NCI-H2107 (cell line): Measurements from ENCODE around the gene SYNM.
"Not testable (repeated sequence)": the region's sequence is repeated elsewhere in the genome, so short reads cannot be mapped to it uniquely, and the experiment has no call there.

Experiments
- DNase-seq: peaks from one replicate; lab custom pipeline; 2025; lab: John Stamatoyannopoulos, UW

SYNM gene, protein sequence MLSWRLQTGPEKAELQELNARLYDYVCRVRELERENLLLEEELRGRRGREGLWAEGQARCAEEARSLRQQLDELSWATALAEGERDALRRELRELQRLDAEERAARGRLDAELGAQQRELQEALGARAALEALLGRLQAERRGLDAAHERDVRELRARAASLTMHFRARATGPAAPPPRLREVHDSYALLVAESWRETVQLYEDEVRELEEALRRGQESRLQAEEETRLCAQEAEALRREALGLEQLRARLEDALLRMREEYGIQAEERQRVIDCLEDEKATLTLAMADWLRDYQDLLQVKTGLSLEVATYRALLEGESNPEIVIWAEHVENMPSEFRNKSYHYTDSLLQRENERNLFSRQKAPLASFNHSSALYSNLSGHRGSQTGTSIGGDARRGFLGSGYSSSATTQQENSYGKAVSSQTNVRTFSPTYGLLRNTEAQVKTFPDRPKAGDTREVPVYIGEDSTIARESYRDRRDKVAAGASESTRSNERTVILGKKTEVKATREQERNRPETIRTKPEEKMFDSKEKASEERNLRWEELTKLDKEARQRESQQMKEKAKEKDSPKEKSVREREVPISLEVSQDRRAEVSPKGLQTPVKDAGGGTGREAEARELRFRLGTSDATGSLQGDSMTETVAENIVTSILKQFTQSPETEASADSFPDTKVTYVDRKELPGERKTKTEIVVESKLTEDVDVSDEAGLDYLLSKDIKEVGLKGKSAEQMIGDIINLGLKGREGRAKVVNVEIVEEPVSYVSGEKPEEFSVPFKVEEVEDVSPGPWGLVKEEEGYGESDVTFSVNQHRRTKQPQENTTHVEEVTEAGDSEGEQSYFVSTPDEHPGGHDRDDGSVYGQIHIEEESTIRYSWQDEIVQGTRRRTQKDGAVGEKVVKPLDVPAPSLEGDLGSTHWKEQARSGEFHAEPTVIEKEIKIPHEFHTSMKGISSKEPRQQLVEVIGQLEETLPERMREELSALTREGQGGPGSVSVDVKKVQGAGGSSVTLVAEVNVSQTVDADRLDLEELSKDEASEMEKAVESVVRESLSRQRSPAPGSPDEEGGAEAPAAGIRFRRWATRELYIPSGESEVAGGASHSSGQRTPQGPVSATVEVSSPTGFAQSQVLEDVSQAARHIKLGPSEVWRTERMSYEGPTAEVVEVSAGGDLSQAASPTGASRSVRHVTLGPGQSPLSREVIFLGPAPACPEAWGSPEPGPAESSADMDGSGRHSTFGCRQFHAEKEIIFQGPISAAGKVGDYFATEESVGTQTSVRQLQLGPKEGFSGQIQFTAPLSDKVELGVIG (N-terminal part only)

GRCh38 chr15:99104788-99105513 lies at the start of gene SYNM:
SYNM (plus strand) TSS chr15:99105080; CDS start chr15:99105200, 120 bp downstream.
- DNase-seq = peak; percentile 5

DNA sequence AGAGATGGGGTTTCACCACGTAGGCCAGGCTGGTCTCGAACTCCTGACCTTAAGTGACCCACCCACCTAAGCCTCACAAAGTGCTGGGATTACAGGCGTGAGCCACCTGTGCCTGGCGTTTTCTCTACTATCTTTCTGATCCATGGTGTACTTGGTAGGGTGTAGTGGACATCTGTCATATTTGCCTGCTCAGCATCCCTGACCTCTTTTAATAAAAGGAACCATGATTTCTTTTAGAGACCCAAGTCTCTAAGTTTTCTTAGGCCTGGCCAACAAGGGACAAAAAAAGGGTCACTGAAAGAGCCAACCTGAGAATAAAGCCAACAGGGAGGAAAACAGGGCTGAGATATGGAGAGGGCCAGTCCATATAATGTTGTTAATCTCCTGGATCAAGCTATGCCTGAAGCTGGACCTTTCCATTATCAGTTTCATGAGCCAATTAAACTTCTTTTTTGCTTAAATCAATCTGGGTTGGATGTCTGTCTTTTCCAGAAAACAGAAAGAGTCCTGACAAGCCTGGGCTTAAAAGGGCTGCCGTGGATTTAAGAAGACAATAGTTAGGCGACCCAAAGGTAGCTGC lies 49.2 kb upstream of the SYNM start:
- DNase-seq = no peak

- no peak for DNase-seq
Observed at GRCh38 chr15:99057020-99057419, 47.9 kb upstream of the SYNM start.

DNA sequence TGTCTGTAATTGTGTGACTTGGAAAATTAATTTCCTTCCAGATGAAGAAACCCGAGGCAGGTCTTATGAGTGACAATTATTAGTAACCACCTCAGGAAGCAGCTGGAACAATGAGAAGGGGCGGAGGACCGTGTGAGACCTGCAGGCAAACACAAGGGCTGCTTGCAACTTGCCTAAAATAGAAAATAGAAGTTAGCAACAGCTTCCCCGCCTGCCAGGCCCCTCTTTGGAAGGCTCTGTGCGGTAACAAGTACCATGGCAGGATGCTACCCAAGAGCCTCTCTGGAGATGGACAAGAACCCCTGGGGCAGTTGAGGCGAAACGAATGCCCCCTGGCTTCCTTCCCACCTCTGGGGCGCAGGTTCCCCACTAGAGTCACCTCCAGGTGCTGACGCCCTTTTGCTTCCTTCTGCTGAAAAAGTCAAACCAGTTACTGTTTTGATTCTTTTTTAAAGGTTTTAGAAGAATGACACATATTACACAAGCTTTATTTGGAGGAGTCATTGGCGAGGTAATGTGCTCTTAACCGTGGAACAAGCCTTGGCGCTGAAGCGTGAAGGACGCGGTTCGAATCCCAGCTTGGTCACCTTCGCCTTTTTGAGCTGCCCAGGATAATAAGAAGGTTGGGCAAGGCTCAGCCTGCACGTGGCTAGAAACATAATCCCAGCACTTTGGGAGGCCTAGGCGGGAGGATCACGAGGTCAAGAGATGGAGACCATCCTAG lies 47.0 kb upstream of the SYNM start:
- no peak for DNase-seq

DNA sequence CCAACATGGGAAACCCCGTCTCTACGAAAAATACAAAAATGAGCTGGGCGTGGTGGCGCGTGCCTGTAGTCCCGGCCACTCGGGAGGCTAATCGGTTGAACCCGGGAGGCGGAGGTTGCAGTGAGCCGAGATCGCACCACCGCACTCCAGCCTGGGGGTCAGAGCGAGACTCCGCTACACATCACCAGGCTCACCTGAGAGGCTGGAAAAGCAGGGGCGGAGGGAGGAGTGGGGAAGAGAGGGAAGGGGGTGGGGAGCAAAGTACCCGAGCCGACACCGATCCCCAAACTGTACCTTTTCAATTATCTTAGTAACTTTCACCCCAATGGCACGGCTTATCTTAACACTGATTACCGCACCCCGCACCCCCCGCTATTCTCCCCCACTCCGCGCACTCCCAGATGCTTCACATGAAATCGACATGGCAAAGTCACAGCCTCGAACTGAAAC lies 46.4 kb upstream of the SYNM start:
- no peak for DNase-seq

GRCh38 chr15:99059010-99059981 lies 45.6 kb upstream of the SYNM start:
- peak; percentile 5 for DNase-seq

DNA sequence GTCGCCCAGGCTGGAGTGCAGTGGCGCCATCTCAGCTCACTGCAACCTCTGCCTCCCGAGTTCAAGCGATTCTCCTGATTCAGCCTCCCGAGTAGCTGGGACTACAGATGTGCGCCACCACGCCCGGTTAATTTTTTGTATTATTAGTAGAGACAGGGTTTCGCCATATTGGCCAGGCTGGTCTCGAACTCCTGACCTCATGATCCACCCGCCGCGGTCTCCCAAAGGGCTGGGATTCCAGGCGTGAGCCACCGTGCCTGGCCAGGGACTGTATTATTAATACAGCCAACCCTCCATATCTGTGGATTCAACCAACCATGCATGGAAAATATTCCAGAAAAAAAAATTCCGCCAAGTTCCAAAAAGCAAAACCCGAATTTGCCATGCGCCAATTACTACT lies 44.7 kb upstream of the SYNM start:
- DNase-seq = not testable (repeated sequence)

- DNase-seq = no peak
Observed at GRCh38 chr15:99062226-99062625, 42.7 kb upstream of the SYNM start.

DNA sequence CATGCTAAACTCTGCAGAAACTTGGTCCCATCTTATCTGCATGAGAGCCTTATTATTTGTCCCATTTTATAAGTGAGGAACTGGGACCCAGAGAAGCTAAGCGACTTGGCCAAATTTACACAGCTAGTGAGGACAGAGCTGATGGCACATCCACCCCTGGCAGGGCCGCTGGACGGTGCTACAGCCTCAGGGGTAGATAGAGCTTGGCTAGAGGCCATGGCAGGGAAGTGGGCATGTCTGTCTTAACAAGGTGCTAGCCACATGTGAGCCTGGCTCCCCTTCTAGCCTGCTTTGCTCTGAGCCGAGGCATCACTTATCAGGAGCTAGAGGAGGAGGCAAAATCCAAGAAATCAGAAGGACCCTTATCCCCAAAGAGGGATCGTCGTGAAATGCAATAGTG lies 36.7 kb upstream of the SYNM start:
- no peak for DNase-seq

DNA sequence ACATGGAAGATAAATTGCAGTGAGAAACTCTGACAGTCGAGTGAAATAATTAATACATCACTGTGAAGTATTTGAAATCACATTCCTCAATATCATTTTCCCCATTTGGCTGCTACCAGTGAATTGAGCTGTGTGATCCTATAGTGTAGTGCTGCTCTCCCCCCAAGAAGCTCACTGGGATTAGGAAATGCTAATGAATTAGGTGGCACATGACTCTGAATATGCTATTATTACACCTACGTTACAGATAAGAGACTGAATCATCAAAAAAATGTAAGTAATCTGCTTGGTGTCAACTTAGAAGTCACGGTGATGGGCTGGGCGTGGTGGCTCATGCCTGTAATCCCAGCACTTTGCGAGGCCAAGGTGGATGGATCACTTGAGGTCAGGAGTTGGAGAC lies 34.7 kb upstream of the SYNM start:
- DNase-seq = no peak

- no peak for DNase-seq
Observed at GRCh38 chr15:99071091-99071680, 33.7 kb upstream of the SYNM start.

DNA sequence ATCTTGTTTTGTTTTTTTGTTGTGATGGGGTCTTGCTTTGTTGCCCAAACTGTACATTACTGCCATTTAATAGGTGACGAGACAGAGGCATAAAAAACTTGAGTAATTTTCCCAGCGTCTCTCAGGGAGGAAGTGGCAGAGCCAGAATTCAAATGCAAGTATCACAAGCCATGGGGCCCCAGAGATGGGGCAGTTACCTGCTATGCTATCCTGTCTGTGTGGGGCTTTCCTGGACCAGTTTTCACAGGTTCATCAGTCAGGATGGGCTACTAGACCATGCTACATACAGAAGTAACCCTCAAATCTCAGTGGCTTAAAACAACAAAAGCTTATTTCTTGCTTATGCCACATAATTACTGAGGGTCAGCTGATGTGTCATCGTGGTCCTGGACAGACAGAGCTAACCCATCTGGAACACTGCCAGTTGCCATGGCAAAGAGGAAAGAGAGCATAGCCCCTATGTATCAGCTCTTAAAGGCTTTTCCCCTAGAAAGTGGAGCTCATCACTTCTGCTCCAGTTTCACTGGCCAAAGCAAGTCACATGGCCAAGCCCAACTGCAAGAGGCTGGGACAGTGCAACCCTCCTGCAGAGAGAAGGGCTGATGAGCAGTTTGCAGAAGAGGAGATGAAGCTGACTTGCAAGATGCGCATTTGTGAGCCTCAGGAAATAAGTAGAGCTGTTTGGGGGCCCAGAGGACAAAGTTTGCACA lies 31.7 kb upstream of the SYNM start:
- DNase-seq = no peak

DNA sequence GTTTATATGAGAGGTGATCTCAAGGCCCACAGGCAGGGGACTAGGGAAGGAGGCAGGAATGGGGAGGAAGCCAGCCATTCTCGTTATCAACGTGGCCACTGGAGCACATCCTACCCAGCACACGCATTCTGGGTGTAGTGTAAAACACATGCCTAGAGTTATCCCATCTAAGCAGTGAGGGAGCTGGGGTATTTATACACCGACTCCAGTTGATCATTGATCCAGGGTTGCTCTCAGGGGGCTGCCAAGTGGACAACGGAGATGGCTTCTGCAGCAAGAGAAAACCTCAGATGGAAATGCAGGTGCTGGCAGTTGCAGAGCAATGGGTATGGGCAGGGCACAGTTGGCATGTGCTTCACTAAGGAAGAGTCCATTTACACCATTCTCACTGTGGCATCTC lies 30.4 kb upstream of the SYNM start:
- no peak for DNase-seq

GRCh38 chr15:99075059-99075652 lies 29.7 kb upstream of the SYNM start:
- DNase-seq = not testable (repeated sequence)

DNA sequence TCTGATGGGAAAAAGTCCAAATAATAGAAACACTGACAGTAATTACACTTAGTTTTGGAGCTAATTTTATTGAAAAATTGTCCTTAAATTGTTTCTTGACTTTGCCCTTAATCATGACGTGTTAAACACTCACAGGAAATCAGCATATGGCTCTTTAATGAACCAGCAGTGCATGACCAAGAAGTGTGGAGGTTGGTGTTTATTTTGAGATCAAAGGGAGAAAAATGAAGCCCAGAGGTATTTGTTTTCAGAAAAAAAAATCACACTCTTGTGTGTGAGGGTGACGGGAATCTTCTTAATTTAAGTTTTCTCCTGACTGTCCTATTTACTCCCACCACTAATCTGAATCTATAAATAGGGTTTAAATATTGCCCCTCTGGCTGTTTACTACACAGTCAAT lies 28.8 kb upstream of the SYNM start:
- DNase-seq = no peak

DNA sequence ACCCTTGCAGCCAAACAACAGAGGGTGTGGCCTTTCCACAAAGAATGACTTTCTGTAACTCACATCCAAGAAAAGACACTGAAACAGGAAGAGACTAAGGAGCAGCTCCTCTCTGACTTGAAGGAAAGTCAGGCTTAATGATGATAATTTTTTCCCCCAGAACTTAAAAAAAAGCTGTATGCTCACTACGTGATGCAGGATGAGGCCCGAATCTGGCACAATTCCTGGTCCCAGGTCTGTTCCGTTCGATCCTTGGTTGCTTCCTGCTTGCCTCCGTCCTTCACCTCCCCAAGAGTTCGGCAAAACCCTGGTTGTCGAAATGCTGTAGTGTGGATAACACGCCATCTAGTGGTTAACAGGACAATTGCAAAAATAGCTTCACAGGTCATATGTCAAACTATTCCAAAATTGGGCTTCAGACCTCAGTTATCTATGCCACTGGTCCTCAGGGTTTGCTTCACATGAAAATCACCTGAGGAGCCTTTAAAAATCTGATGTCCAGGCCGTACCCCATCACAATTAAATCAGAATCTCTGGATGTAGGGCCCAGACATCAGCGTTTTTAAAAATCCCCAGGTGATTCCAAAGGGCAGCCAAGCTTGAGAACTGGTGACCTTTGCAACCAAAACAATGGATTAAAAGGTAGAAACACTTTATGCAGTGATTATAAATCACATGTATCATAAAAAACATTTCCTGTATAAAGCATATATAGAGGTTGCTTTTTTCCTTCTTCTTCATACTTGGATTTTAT lies 28.1 kb upstream of the SYNM start:
- DNase-seq = peak; percentile 30

- no peak for DNase-seq
Observed at GRCh38 chr15:99082798-99083197, 22.1 kb upstream of the SYNM start.
